ENCODE results near the gene PLK3. TPM values are rescaled to one million over a fixed set of nuclear protein-coding genes. Genes with fewer than 3 reads are reported as not detected.

The PLK3 gene
- total and polyA plus RNA-seq, 9 of the 15 experiments (the other 6 are each of a cell fraction or from before 2014, with no cell fraction given) = 0.52 to 22.7 (median 11.0) TPM

- TF ChIP-seq ZEB2 (IDR thresholded peaks at IDR 0.05) = no peak
- no peak for TF ChIP-seq SIN3A (IDR thresholded peaks at IDR 0.05; ENCODE audit: borderline replicate concordance in 2 of 2, control insufficient read depth in 1 of 2, low read depth in 2 of 2, low read length in 2 of 2)
- TF ChIP-seq POLR2AphosphoS2 (IDR thresholded peaks at IDR 0.05; ENCODE audit: low read length) = no peak
- no peak for TF ChIP-seq CBX8 (IDR thresholded peaks at IDR 0.05; ENCODE audit: borderline replicate concordance, extremely low read depth, low read depth, low read length, poor library complexity, severe bottlenecking)
- 0 out of 2 replicates have a peak, but pooled peaks have one; percentile 38 for TF ChIP-seq ZNF584 (CRISPR knock-in tag; IDR thresholded peaks at IDR 0.05; ENCODE audit: low read depth)
- TF ChIP-seq AFF1 (IDR thresholded peaks at IDR 0.05; ENCODE audit: low read depth in 1 of 2, partially characterized antibody in 2 of 2) = no peak
- no peak for TF ChIP-seq ZBTB1 (CRISPR knock-in tag; IDR thresholded peaks at IDR 0.05; ENCODE audit: borderline replicate concordance, low read depth)
- no peak for TF ChIP-seq CEBPG (CRISPR knock-in tag; IDR thresholded peaks at IDR 0.05)
- TF ChIP-seq CEBPG (tag; conservative IDR thresholded peaks at IDR 0.05 in 1 of 2, IDR thresholded peaks at IDR 0.05 in 1 of 2) = no peak
- TF ChIP-seq ILF3 (IDR thresholded peaks at IDR 0.05; ENCODE audit: borderline replicate concordance) = no peak
- TF ChIP-seq HNRNPK (IDR thresholded peaks at IDR 0.05; ENCODE audit: low read depth, low read length, poor library complexity, severe bottlenecking) = no peak
- no peak for TF ChIP-seq NRF1 (conservative IDR thresholded peaks at IDR 0.05 in 1 of 2, IDR thresholded peaks at IDR 0.05 in 1 of 2)
Measured at GRCh38 chr1:44808938-44809917, 9.1 kb downstream of the PLK3 start (continued).
